ENCODE results near the gene ADGRB2.

Gene ADGRB2

GRCh38 chr1:31749785-31750735 is 14.1 kb downstream of the ADGRB2 start:
- no peak for TF ChIP-seq EZH2phosphoT487 (IDR thresholded peaks at IDR 0.05; ENCODE audit: borderline replicate concordance)
- no peak for TF ChIP-seq CTCF (conservative IDR thresholded peaks at IDR 0.05; ENCODE audit: low read length)
- Histone ChIP-seq H3K4me1 (ENCODE audit: insufficient read depth, low read length, poor library complexity, severe bottlenecking) (peaks cover 31% of the 10 kb centered on the region), H3K9ac (ENCODE audit: low read depth, low read length, poor library complexity, severe bottlenecking) (no peak overlapping the region), H4K20me1 (ENCODE audit: insufficient read depth, low read length, poor library complexity, severe bottlenecking) (no peaks in the 10 kb centered on the region), H2AFZ (ENCODE audit: low read length) (no peak overlapping the region), H3K4me2 (ENCODE audit: low read depth, low read length, poor library complexity, severe bottlenecking) (no peak overlapping the region), H3K9me2 (replicated peaks; ENCODE audit: low read depth, low read length) (no peaks in the 10 kb centered on the region), H3K79me2 (ENCODE audit: insufficient read depth, low read length) (no peaks in the 10 kb centered on the region), H3K36me3 (ENCODE audit: insufficient read depth, low read length) (no peaks in the 10 kb centered on the region), H3K9me3 (ENCODE audit: insufficient read depth, low read depth, low read length) (no peaks in the 10 kb centered on the region), H3K4me3 (ENCODE audit: low read length, poor library complexity, severe bottlenecking) (no peak overlapping the region), H3K27me3 (ENCODE audit: insufficient read depth, low read length, poor library complexity, severe bottlenecking) (no peaks in the 10 kb centered on the region), H3F3A (ENCODE audit: low read depth) (no peaks in the 10 kb centered on the region)

- Histone ChIP-seq H3K9me2 (replicated peaks; ENCODE audit: low read depth, low read length) (no peaks in the 10 kb centered on the region), H4K20me1 (ENCODE audit: insufficient read depth, low read length, poor library complexity, severe bottlenecking) (no peaks in the 10 kb centered on the region), H3K79me2 (ENCODE audit: insufficient read depth, low read length) (no peaks in the 10 kb centered on the region), H3K9me3 (ENCODE audit: insufficient read depth, low read depth, low read length) (no peaks in the 10 kb centered on the region), H2AFZ (ENCODE audit: low read length) (no peak overlapping the region), H3K4me3 (ENCODE audit: low read length, poor library complexity, severe bottlenecking) (no peak overlapping the region), H3F3A (ENCODE audit: low read depth) (no peaks in the 10 kb centered on the region), H3K9ac (ENCODE audit: low read depth, low read length, poor library complexity, severe bottlenecking) (no peak overlapping the region), H3K27me3 (ENCODE audit: insufficient read depth, low read length, poor library complexity, severe bottlenecking) (no peaks in the 10 kb centered on the region), H3K4me2 (ENCODE audit: low read depth, low read length, poor library complexity, severe bottlenecking) (no peak overlapping the region), H3K36me3 (ENCODE audit: insufficient read depth, low read length) (no peaks in the 10 kb centered on the region), H3K4me1 (ENCODE audit: insufficient read depth, low read length, poor library complexity, severe bottlenecking) (peaks cover 31% of the 10 kb centered on the region)
- TF ChIP-seq CTCF (conservative IDR thresholded peaks at IDR 0.05; ENCODE audit: low read length) (no peak), EZH2phosphoT487 (IDR thresholded peaks at IDR 0.05; ENCODE audit: borderline replicate concordance) (no peak)
These were observed 15.8 kb downstream of the ADGRB2 start for GRCh38 chr1:31748365-31748764.

GRCh38 chr1:31747304-31747703 is 16.8 kb downstream of the ADGRB2 start:
- no peaks in the 10 kb centered on the region for H4K20me1 ChIP-seq (ENCODE audit: insufficient read depth, low read length, poor library complexity, severe bottlenecking)
- no peaks in the 10 kb centered on the region for H3K9me2 ChIP-seq (replicated peaks; ENCODE audit: low read depth, low read length)
- H3F3A ChIP-seq (ENCODE audit: low read depth), result no peaks in the 10 kb centered on the region
- H3K79me2 ChIP-seq (ENCODE audit: insufficient read depth, low read length), result no peaks in the 10 kb centered on the region
- no peaks in the 10 kb centered on the region for H3K9me3 ChIP-seq (ENCODE audit: insufficient read depth, low read depth, low read length)
- peaks cover 21% of the 10 kb centered on the region for H3K4me1 ChIP-seq (ENCODE audit: insufficient read depth, low read length, poor library complexity, severe bottlenecking)
- no peaks in the 10 kb centered on the region for H3K36me3 ChIP-seq (ENCODE audit: insufficient read depth, low read length)
- no peaks in the 10 kb centered on the region for H3K27me3 ChIP-seq (ENCODE audit: insufficient read depth, low read length, poor library complexity, severe bottlenecking)
- no peak overlapping the region for H2AFZ ChIP-seq (ENCODE audit: low read length)
- H3K9ac ChIP-seq (ENCODE audit: low read depth, low read length, poor library complexity, severe bottlenecking), result no peak overlapping the region
- H3K4me2 ChIP-seq (ENCODE audit: low read depth, low read length, poor library complexity, severe bottlenecking), result no peak overlapping the region
- H3K4me3 ChIP-seq (ENCODE audit: low read length, poor library complexity, severe bottlenecking), result no peak overlapping the region
- TF ChIP-seq CTCF (conservative IDR thresholded peaks at IDR 0.05; ENCODE audit: low read length) (no peak), EZH2phosphoT487 (IDR thresholded peaks at IDR 0.05; ENCODE audit: borderline replicate concordance) (no peak)

Measured in Loucy (cell line).